Sigmoid colon (tissue), 7 donors: ENCODE results near the gene COL23A1. TPM values are rescaled to one million over a fixed set of nuclear protein-coding genes. Genes with fewer than 3 reads are reported as not detected.

Experiments used
- DNase-seq: peaks from one replicate; pipeline ENCODE4 v3.0.0-alpha.2; 2019
- H3K27ac ChIP-seq, 4 donors: fragments of 200-600 bp; sonication (generic); one replicate each; pipeline ENCODE4 v1.5.1; 2016 to 2019; ENCODE audit warnings: mild to moderate bottlenecking in 1 of 4
- H3K27me3 ChIP-seq, 3 donors: fragments of 200-600 bp; sonication (generic); one replicate each; pipeline ENCODE4 v1.5.1; 2019; ENCODE audit warnings: mild to moderate bottlenecking in 1 of 3
- H3K36me3 ChIP-seq, 4 donors: fragments of 200-600 bp; sonication (generic); one replicate each; pipeline ENCODE4 v1.5.1; 2016 to 2019
- H3K4me1 ChIP-seq, 4 donors: fragments of 200-600 bp; sonication (generic); one replicate each; pipeline ENCODE4 v1.5.1; 2017 to 2019
- H3K4me3 ChIP-seq, 4 donors: fragments of 200-600 bp; sonication (generic); one replicate each; pipeline ENCODE4 v1.5.1; 2017 to 2019; ENCODE audit warnings: mild to moderate bottlenecking in 2 of 4, moderate library complexity in 1 of 4
- H3K9me3 ChIP-seq, 4 donors: fragments of 200-600 bp in 3 of 4; sonication (generic) in 3 of 4; one replicate each; pipeline versions ENCODE4 v1.5.1 to v1.6.1; 2013 to 2019
- CTCF ChIP-seq, 4 experiments: fragments of 450-650 bp in 3 of 4; fragments of 200-600 bp in 1 of 4; IDR thresholded peaks; one replicate each; pipeline ENCODE4 v1.5.1; 2016 to 2019; ENCODE audit warnings: antibody characterized with exemption in 4 of 4, mild to moderate bottlenecking in 3 of 4, moderate library complexity in 2 of 4
- EP300 ChIP-seq, 4 donors: sonication (generic); formaldehyde crosslinking; IDR thresholded peaks; one replicate each; pipeline ENCODE4 v1.6.1; 2017; ENCODE audit warnings: antibody characterized with exemption in 4 of 4
- POLR2A ChIP-seq, 2 donors: fragments of 450-650 bp; IDR thresholded peaks; one replicate each; pipeline ENCODE4 v1.6.1; 2016; ENCODE audit warnings: antibody characterized with exemption in 2 of 2, mild to moderate bottlenecking in 2 of 2, moderate library complexity in 2 of 2
- POLR2AphosphoS5 ChIP-seq, 4 donors: sonication (generic); formaldehyde crosslinking; IDR thresholded peaks; one replicate each; pipeline ENCODE4 v1.6.1; 2017; ENCODE audit warnings: antibody characterized with exemption in 4 of 4
- WGBS, 2 donors: extraction: QIAGEN DNeasy Blood & Tissue Kit; methylation state at CpG; one replicate each; pipeline ENCODE4 v1.1.7; 2013; 5-methylcytosine and 5-hydroxymethylcytosine counted together
- intact Hi-C: fragments of 100-400 bp; cut with DNase I; formaldehyde crosslinking; loops from one replicate; pipeline ENCODE4 v1.15.1; 2023
- polyA plus RNA-seq, 3 donors: library from polyadenylated mRNA; stranded (reverse); fragments of 200-250 nt; gene quantifications; one replicate each; pipeline ENCODE4 v1.2.3, GENCODE V29; 2013
- total RNA-seq, 4 donors: library from RNA; depleted of rRNA; stranded (reverse); fragments of >200 nt; gene quantifications; one replicate each; pipeline ENCODE4 v1.1.0, GENCODE V29; 2016
- donor health status: healthy with polysubstance abuse.
- donor health status: Bipolar disorder and iron deficiency.
- donor health status: healthy.

Gene COL23A1
- total and polyA plus RNA-seq, 7 donors: 0.28 to 1.2 (median 0.57) TPM; not detected in 1

GRCh38 chr5:178538741-178539229 lies 51.4 kb downstream of the COL23A1 start:
- intact Hi-C loops: no loop called here
- 65 to 71% methylated on average over 7 of the region's 7 CpGs for WGBS, 2 donors
- no peaks in the 10 kb centered on the region for H3K27me3 ChIP-seq

GRCh38 chr5:178537467-178538371 lies 52.5 kb downstream of the COL23A1 start:
- Histone ChIP-seq H3K36me3 (no peaks in the 10 kb centered on the region), H3K9me3 (no peaks in the 10 kb centered on the region), H3K4me1 (peaks cover 0 to 11% (median 7%) of the 10 kb centered on the region in 4 donors), H3K4me3 (no peak overlapping the region), H3K27me3 (no peaks in the 10 kb centered on the region), H3K27ac (no peak overlapping the region)
- WGBS, 2 donors: 84 to 85% methylated on average over 31 of the region's 31 CpGs
- intact Hi-C loops: no loop called here
- DNase-seq: no peak
- TF ChIP-seq POLR2A (IDR thresholded peaks at IDR 0.05): no peak
- TF ChIP-seq CTCF (IDR thresholded peaks at IDR 0.05): no peak

More at GRCh38 chr5:178538741-178539229, 51.4 kb downstream of the COL23A1 start:
- Histone ChIP-seq H3K4me1 (peaks cover 0 to 17% (median 9%) of the 10 kb centered on the region in 4 donors), H3K36me3 (no peaks in the 10 kb centered on the region), H3K27ac (no peak overlapping the region), H3K9me3 (no peaks in the 10 kb centered on the region), H3K4me3 (no peak overlapping the region)
- TF ChIP-seq POLR2A (IDR thresholded peaks at IDR 0.05) (no peak), CTCF (IDR thresholded peaks at IDR 0.05) (no peak), EP300 (IDR thresholded peaks at IDR 0.05) (no peak), POLR2AphosphoS5 (IDR thresholded peaks at IDR 0.05) (no peak)
- DNase-seq: no peak

- Histone ChIP-seq H3K36me3 (no peaks in the 10 kb centered on the region), H3K4me3 (no peak overlapping the region), H3K4me1 (peaks cover 0 to 1% (median 0%) of the 10 kb centered on the region in 4 donors), H3K27ac (no peak overlapping the region), H3K9me3 (no peaks in the 10 kb centered on the region), H3K27me3 (no peaks in the 10 kb centered on the region)
- intact Hi-C loops: no loop called here
- no peak for DNase-seq
- 79 to 90% methylated on average over 26 of the region's 26 CpGs for WGBS, 2 donors
- TF ChIP-seq POLR2AphosphoS5 (IDR thresholded peaks at IDR 0.05): no peak
- no peak for TF ChIP-seq POLR2A (IDR thresholded peaks at IDR 0.05)
- no peak for TF ChIP-seq CTCF (IDR thresholded peaks at IDR 0.05)
- TF ChIP-seq EP300 (IDR thresholded peaks at IDR 0.05): no peak
Measured at GRCh38 chr5:178536541-178537466, 53.4 kb downstream of the COL23A1 start.

GRCh38 chr5:178535299-178536175 lies 54.7 kb downstream of the COL23A1 start:
- H3K9me3 ChIP-seq: no peaks in the 10 kb centered on the region
- H3K27ac ChIP-seq: no peak overlapping the region
- no peak for TF ChIP-seq POLR2AphosphoS5 (IDR thresholded peaks at IDR 0.05)
- TF ChIP-seq POLR2A (IDR thresholded peaks at IDR 0.05): no peak
- no peak for TF ChIP-seq CTCF (IDR thresholded peaks at IDR 0.05)
- WGBS, 2 donors: 73 to 86% methylated on average over 20 of the region's 20 CpGs
- intact Hi-C loops: no loop called here
- H3K4me3 ChIP-seq: no peak overlapping the region
- no peaks in the 10 kb centered on the region for H3K36me3 ChIP-seq
- no peak for DNase-seq
- H3K4me1 ChIP-seq: no peaks in the 10 kb centered on the region
- no peaks in the 10 kb centered on the region for H3K27me3 ChIP-seq
